Karpas-422 (cell line): ENCODE data around the gene MAD1L1. TPM values are rescaled to one million over a fixed set of nuclear protein-coding genes. Genes with fewer than 3 reads are reported as not detected.

Experiments
- DNase-seq: peaks from one replicate; pipeline ENCODE4 v3.0.0-alpha.2; 2015
- H2AFZ ChIP-seq: fragments of 200-600 bp; sonication (generic); 2 replicates; pipeline ENCODE4 v1.6.1; 2014; ENCODE audit warnings: antibody characterized with exemption, low read length, mixed read lengths
- H3K27ac ChIP-seq: fragments of 200-600 bp; sonication (generic); 2 replicates; pipeline ENCODE4 v1.5.1; 2014; ENCODE audit warnings: mild to moderate bottlenecking, low read length, moderate library complexity
- H3K27me3 ChIP-seq: fragments of 200-600 bp; sonication (generic); 2 replicates; pipeline ENCODE4 v1.6.1; 2014; ENCODE audit warnings: low read length, mixed read lengths
- H3K36me3 ChIP-seq: fragments of 200-600 bp; sonication (generic); 2 replicates; pipeline ENCODE4 v1.6.1; 2014; ENCODE audit warnings: low read length, mixed read lengths; ENCODE audit not compliant: insufficient read depth
- H3K4me1 ChIP-seq: fragments of 200-600 bp; sonication (generic); 2 replicates; pipeline ENCODE4 v1.6.1; 2014; ENCODE audit warnings: mild to moderate bottlenecking, low read length, mixed read lengths
- H3K4me2 ChIP-seq: fragments of 200-600 bp; sonication (generic); 2 replicates; pipeline ENCODE4 v1.6.1; 2014; ENCODE audit warnings: low read length, low read depth, mild to moderate bottlenecking; ENCODE audit not compliant: poor library complexity, severe bottlenecking
- H3K4me3 ChIP-seq: fragments of 200-600 bp; sonication (generic); 2 replicates; pipeline ENCODE4 v1.5.1; 2014; ENCODE audit warnings: mild to moderate bottlenecking, antibody characterized with exemption, low read length, mixed read lengths
- H3K79me2 ChIP-seq: fragments of 200-600 bp; sonication (generic); 2 replicates; pipeline ENCODE4 v1.6.1; 2014; ENCODE audit warnings: mild to moderate bottlenecking, low read length, mixed read lengths
- H3K9ac ChIP-seq: fragments of 200-600 bp; sonication (generic); 2 replicates; pipeline ENCODE4 v1.6.0; 2014; ENCODE audit warnings: low read length
- H3K9me2 ChIP-seq: fragments of 200-600 bp; sonication (generic), shearing (Covaris generic); replicated peaks from 2 replicates; pipeline ENCODE4 v1.6.0; 2014; ENCODE audit warnings: mild to moderate bottlenecking, low read length, moderate library complexity; ENCODE audit not compliant: insufficient read depth
- H3K9me3 ChIP-seq: fragments of 300-700, 200-600 bp; sonication (generic); 2 replicates; pipeline ENCODE4 v1.6.1; 2014; ENCODE audit warnings: low read length, mixed read lengths
- H4K20me1 ChIP-seq: fragments of 200-600 bp; sonication (generic); 2 replicates; pipeline ENCODE4 v1.6.1; 2014; ENCODE audit warnings: mild to moderate bottlenecking, antibody characterized with exemption, low read length, low read depth; ENCODE audit not compliant: insufficient read depth
- total RNA-seq: library from RNA; depleted of rRNA; stranded (reverse); fragments of >200 nt; shearing (Covaris generic); gene quantifications from 2 replicates; pipeline ENCODE4 v1.2.3, GENCODE V29; 2014; ENCODE audit warnings: low replicate concordance

MAD1L1 gene
- total RNA-seq, 1 experiment from 2014 or later = 38.6 TPM

- no peak overlapping the region for H2AFZ ChIP-seq
- no peaks in the 10 kb centered on the region for H3K27me3 ChIP-seq
- no peaks in the 10 kb centered on the region for H3K79me2 ChIP-seq
- H4K20me1 ChIP-seq = no peaks in the 10 kb centered on the region
- peaks cover 19% of the 10 kb centered on the region for H3K4me1 ChIP-seq
- H3K36me3 ChIP-seq = no peaks in the 10 kb centered on the region
- DNase-seq = peak; percentile 92
- no peaks in the 10 kb centered on the region for H3K9me3 ChIP-seq
- H3K27ac ChIP-seq = peak overlapping the region; percentile 74
- peak overlapping the region; percentile 59 for H3K9ac ChIP-seq
- peak overlapping the region; percentile 48 for H3K4me3 ChIP-seq
- H3K9me2 ChIP-seq = no peaks in the 10 kb centered on the region
- peak overlapping the region; percentile 59 for H3K4me2 ChIP-seq
Observed at GRCh38 chr7:2109936-2110609, 122.7 kb downstream of the MAD1L1 start.

GRCh38 chr7:2109251-2109872, 123.4 kb downstream of the MAD1L1 start:
- Histone ChIP-seq H3K9ac (peak overlapping the region; percentile 59), H3K9me3 (no peaks in the 10 kb centered on the region), H2AFZ (no peak overlapping the region), H4K20me1 (no peaks in the 10 kb centered on the region), H3K27me3 (no peaks in the 10 kb centered on the region), H3K9me2 (no peaks in the 10 kb centered on the region), H3K4me1 (peaks cover 26% of the 10 kb centered on the region), H3K79me2 (no peaks in the 10 kb centered on the region), H3K36me3 (no peaks in the 10 kb centered on the region), H3K4me2 (peak overlapping the region; percentile 59), H3K4me3 (peak overlapping the region; percentile 48), H3K27ac (peak overlapping the region; percentile 74)
- no peak for DNase-seq

GRCh38 chr7:2108501-2109250, 124.1 kb downstream of the MAD1L1 start:
- no peaks in the 10 kb centered on the region for H3K9me2 ChIP-seq
- no peak overlapping the region for H3K9ac ChIP-seq
- H4K20me1 ChIP-seq = no peaks in the 10 kb centered on the region
- DNase-seq = no peak
- no peak overlapping the region for H3K4me3 ChIP-seq
- peak overlapping the region; percentile 32; the same call in 1 of the 2 replicates for H3K27ac ChIP-seq
- H3K27me3 ChIP-seq = no peaks in the 10 kb centered on the region
- H3K9me3 ChIP-seq = no peaks in the 10 kb centered on the region
- H3K4me1 ChIP-seq = peaks cover 32% of the 10 kb centered on the region
- H3K4me2 ChIP-seq = no peak overlapping the region
- no peaks in the 10 kb centered on the region for H3K36me3 ChIP-seq
- no peaks in the 10 kb centered on the region; the same call in 1 of the 2 replicates for H3K79me2 ChIP-seq
- H2AFZ ChIP-seq = no peak overlapping the region

GRCh38 chr7:2108071-2108455, 124.7 kb downstream of the MAD1L1 start:
- Histone ChIP-seq H3K36me3 (no peaks in the 10 kb centered on the region), H3K9me2 (no peaks in the 10 kb centered on the region), H4K20me1 (no peaks in the 10 kb centered on the region), H3K9ac (no peak overlapping the region), H3K27me3 (no peaks in the 10 kb centered on the region), H3K4me1 (peaks cover 34% of the 10 kb centered on the region), H3K4me2 (no peak overlapping the region), H2AFZ (no peak overlapping the region), H3K4me3 (no peak overlapping the region), H3K9me3 (no peaks in the 10 kb centered on the region), H3K27ac (no peak overlapping the region), H3K79me2 (no peaks in the 10 kb centered on the region; the same call in 1 of the 2 replicates)
- DNase-seq = no peak

GRCh38 chr7:2107386-2108070, 125.2 kb downstream of the MAD1L1 start:
- Histone ChIP-seq H3K4me2 (no peak overlapping the region), H3K79me2 (no peaks in the 10 kb centered on the region; the same call in 1 of the 2 replicates), H4K20me1 (no peaks in the 10 kb centered on the region), H3K9me3 (no peaks in the 10 kb centered on the region), H3K9me2 (no peaks in the 10 kb centered on the region), H3K4me3 (no peak overlapping the region), H3K9ac (no peak overlapping the region), H3K4me1 (peaks cover 34% of the 10 kb centered on the region), H3K27ac (no peak overlapping the region), H3K36me3 (no peaks in the 10 kb centered on the region), H2AFZ (no peak overlapping the region), H3K27me3 (no peaks in the 10 kb centered on the region)
- DNase-seq = no peak

- Histone ChIP-seq H3K4me2 (no peak overlapping the region), H2AFZ (no peak overlapping the region), H3K27me3 (no peaks in the 10 kb centered on the region)
Observed at GRCh38 chr7:2106924-2107323, 125.8 kb downstream of the MAD1L1 start.

GRCh38 chr7:2106440-2106839, 126.3 kb downstream of the MAD1L1 start:
- H3K27ac ChIP-seq = no peak overlapping the region
- H3K4me3 ChIP-seq = no peak overlapping the region
- no peaks in the 10 kb centered on the region for H3K36me3 ChIP-seq
- no peaks in the 10 kb centered on the region; the same call in 1 of the 2 replicates for H3K79me2 ChIP-seq
- peaks cover 38% of the 10 kb centered on the region for H3K4me1 ChIP-seq
- H3K9me2 ChIP-seq = no peaks in the 10 kb centered on the region
- no peaks in the 10 kb centered on the region for H3K9me3 ChIP-seq
- H3K27me3 ChIP-seq = no peaks in the 10 kb centered on the region
- no peak overlapping the region for H2AFZ ChIP-seq
- H4K20me1 ChIP-seq = no peaks in the 10 kb centered on the region
- H3K4me2 ChIP-seq = no peak overlapping the region
- H3K9ac ChIP-seq = no peak overlapping the region
- DNase-seq = no peak

More at GRCh38 chr7:2106924-2107323, 125.8 kb downstream of the MAD1L1 start:
- no peaks in the 10 kb centered on the region for H3K9me3 ChIP-seq
- no peaks in the 10 kb centered on the region; the same call in 1 of the 2 replicates for H3K79me2 ChIP-seq
- no peaks in the 10 kb centered on the region for H3K36me3 ChIP-seq
- H4K20me1 ChIP-seq = no peaks in the 10 kb centered on the region
- no peak overlapping the region for H3K27ac ChIP-seq
- no peak for DNase-seq
- H3K4me3 ChIP-seq = no peak overlapping the region
- no peak overlapping the region for H3K9ac ChIP-seq
- peaks cover 34% of the 10 kb centered on the region for H3K4me1 ChIP-seq
- H3K9me2 ChIP-seq = no peaks in the 10 kb centered on the region
